T-helper 22 cell (primary cell): ENCODE data around the gene MOB3C.

Experiments used
- DNase-seq: peaks from one replicate; pipeline ENCODE4 v3.0.0-alpha.2; 2020; ENCODE audit warnings: low read depth

MOB3C gene

DNA sequence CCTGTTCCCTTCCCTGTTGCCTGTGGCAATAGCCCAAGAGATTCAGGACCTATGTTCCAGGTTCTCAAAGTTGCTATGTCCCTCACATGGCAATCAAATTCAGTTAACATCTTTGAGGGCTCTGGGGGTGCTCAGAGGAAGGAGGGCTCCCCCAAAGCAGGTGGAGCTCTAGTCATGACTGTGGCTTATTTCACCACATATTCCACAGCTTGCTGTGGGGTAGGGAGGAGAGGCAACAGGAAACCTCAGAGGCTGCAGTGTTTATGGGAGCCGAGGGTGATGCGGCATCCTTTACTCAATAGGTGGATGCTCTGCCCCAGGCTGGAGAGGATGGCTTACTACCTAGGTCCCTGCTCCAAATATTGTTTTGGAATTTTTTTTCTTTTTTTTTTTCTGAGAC lies 11.4 kb downstream of the MOB3C start:
- peak; percentile 36 for DNase-seq

DNA sequence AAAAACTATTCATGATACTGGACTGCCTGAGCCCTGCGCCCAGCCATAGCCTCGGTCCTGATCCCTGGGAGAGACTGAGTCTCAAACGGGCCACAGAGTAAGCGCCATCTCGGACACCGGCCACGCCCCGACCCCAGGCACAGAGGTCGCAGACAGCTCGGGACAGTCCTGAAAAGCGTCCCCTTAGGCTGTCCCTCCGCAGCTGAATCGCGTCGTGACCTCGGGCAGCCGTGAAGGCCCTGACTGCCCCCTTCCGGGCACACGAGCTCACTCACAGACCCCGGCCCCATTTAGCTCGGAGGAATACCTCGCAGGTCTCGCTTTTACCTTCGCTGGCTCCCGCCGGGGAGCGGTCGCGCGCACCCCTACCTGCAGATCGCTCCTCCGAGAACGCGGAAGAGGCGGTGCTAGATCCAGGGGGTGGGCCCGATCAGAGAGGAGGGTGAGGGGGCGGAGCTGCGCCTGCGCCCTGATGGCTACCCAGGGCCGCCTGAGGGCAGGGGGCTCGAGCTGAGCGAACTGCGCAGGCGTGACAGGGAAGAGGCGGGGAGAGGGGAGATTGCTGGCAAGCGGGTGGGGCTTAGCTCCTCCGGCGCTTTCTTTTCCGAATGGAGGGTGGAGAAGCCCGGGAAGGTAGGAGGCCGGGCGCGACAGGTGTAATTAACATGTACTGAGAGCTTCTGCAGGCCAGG lies 12.6 kb downstream of the MOB3C start, which contains the start of gene MKNK1:
Gene MKNK1, minus strand, starts transcription at position 411 of the 692 bp plus-strand sequence. CDS start 20,941 bp downstream, outside the sequence.
- DNase-seq, result peak; percentile 98

DNA sequence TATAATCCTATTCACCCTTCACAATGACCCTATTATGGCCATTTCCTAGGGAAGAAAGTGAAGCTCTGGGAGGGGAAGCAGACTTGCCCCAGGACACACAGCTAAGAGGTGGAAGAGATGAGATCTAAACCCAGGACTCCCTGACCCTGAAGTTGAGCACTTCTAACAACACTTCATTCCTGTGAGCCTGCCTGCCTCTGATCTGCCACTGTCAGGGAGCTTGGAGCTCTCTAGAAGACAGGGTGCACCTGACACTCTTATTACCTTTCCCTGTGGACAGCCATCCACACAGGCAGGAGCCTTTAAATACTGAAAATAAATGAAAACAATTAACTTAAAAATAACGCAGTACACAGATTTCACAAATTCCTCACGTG lies 13.1 kb downstream of the MOB3C start:
- DNase-seq, result no peak

DNA sequence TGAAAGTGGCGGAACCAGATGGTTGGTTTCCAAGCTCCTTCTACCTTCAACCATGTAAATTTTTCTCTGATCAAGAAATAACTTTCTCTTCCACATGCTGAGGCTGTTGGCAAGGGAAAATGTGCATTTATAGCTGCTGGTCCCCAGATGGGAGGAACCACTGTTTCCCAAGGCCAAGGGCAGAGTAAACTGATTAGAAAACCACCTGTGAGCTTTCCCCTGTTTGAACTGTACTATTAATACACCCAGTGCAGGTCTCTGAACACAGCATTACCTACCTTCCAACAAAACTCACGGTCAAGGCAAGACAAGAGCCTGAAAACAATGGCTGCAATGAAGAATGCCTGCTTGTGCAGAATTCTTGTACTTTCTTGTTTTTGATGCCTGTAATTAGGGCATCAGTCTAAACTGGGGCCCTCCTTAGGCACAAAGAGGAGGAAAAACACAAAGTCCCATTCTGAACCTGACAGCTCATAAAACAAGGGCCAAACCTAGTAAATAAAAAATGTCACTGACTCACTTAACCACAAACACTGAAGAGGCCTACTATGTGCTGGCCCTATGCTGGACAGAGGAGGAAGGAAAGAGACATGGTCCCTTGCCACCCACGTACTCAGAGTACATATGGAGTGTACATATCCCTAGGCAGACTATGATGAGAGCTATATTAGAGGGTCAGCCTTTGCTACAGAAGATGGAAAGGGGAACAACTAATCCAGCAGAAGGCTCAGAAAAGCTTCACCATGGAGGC lies 15.2 kb downstream of the MOB3C start:
- no peak for DNase-seq

DNA sequence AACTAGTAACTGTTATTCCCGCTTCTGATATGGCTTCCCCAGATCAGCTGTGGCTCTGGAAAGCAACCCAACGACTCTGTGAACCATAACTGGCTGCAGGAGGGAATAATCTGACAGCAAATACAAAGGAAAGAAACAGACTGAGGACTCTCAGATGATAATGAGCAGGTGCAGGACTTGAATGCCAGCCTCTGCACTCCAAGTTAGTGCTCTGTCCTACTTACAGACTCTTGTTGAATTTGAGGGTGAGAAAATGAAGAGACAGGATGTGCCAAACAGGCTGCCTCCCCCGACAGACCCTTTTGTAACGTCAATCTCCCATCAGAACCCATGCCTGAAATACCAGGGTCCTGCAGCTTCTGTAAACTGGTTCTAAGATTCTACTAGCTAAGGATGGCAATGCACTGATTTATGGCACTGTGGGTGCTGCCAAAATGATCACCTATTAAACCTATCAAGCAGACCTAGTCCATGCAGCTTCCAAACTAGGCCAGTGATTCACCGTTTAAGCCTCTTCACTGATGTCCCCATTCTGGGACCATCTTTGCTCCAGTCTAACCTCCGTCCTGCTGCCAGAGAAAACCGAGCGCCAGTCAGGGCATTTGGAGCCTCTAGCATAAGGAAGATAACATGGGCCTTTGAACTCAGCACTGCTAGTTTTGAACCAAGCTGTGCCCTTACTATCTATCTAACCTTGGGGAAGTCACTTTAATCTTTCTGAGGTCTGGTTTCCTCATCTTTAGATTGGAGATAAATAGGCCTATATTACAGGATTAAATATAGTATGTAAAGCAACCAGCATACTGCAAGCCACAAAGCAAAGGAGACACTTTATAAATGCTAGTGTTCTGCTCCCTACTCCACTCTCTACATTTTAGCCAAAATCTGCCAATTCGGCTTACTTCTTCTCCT lies 17.3 kb downstream of the MOB3C start:
- DNase-seq, result no peak

DNA sequence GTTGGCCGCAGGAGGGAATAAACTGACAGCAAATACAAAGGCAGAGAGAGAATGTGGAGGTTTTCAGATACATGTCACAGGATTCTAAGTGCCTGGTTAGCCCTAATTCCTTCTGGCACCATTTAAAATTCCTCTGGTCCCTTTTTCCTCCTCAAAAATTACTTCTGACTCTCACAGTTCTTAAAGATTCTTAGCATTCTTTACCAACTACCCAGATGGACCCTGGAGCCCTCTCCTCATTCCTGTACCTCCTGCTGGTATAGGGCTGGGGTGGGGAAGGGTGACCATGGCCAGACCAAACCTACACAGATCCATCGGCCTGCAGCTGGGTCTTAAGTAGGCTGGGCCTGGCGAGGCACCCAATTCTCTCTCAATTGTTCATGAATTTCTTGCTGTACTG lies 19.8 kb downstream of the MOB3C start:
- no peak for DNase-seq

DNA sequence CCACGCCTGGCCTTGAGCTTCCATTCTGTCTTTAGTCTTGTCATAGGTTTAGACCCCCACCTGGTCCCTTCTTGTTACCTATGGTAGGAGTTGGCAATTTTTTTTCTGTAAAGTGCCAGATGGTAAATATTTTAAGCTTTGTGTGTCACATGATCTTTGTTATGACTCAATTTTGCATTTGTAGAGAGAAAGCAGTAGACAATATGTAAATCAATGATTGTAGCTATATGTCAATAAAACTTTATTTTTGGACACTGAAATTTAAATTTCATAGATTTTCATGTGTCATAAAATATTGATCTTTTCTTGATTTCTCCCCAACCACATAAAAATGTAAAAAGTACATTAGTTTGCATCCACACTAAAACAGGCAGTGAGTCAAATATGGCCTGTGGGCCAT lies 20.6 kb downstream of the MOB3C start:
- DNase-seq, result no peak

DNA sequence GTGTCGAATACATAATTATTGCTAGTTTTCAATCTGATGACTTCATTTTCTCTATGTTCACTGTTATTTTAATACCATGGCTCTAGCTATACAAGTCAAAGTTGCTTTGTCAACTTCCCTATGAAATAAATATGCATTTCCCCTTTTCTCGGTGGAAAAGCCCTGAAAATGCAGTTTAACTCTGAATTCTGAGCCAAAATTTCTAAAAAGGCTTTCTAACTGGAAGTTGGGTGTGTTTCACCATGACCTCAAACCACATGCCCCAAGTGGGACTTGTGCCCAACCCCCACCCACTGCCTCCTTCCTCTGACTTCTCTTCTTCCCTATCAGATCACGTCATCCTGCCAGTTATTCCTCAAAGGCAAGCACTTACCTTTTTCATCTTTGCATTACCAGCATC lies 21.5 kb downstream of the MOB3C start:
- no peak for DNase-seq

DNA sequence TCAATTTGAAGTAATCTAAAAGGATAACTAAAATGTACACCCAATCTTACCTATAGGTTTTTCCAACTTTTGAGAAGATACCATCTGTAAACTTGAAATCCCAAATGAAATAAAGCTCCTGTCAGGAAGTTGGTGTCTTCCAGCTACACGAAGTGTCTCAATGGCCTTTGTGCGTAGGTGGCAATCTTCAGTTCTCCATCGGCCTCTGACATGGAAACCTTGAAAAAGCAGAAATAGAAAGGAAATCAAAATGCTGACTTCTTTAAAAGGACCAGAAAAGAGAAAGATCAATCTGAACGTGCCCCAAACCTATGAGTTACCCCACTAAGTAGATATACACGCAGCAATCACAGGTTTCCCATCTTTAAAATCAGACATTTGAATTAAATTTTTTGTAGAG lies 22.5 kb downstream of the MOB3C start:
- DNase-seq, result no peak

DNA sequence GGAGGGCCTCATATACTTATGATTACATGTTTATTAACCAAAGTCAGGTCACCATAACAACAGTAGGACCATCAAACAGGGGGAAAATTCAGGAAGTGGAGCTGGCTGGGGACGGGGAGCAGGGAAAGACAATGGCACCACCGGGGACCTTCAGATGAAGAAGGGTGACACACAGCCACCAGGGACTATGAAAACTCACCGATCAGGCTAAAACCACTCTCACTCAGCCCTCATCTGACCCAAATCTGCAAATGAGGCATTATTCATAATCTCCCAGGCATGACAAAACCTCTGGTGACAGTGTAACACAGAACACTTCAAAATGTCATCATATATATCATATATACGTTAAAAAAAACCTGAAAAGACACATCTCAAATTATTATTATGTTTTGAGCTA lies 23.8 kb downstream of the MOB3C start:
- no peak for DNase-seq

DNA sequence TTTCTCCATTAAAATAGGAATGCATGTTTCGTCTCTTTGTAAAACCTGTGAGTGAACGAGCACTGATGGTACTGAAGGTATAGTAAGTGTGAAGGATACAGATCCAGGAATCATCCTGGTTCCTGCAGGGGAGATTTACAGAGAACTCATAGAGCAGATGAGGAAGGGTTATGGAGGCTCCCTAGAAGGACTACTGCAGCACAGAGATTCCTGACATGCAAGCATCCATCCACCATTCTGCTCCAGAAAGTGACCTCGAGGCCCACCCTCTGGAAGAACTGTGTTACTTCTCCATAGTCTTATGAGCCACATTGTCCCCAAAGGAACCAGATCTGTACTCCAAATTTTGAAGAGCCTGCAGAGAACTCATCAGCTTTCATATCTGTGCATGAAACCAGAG lies 27.1 kb downstream of the MOB3C start:
- DNase-seq, result no peak

DNA sequence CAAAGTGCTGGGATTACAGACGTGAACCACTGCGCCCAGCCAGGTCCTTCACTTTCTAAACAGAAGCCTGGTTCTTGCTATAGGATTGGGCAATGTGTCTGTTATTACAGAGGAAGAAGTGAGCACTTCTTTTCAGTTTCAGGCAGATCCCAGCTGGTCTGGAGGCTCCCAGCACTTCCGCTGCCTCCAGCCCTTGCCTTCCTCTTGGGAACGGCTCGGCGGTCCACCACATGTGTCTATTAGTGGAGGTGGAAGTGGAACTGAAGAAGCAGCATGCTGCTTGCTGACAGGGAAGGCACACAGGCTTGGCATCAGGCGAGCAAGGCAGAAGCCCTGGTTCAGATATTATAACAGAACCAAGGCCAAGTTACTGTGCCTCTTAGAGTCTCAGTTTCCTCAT lies 29.5 kb downstream of the MOB3C start:
- no peak for DNase-seq

DNA sequence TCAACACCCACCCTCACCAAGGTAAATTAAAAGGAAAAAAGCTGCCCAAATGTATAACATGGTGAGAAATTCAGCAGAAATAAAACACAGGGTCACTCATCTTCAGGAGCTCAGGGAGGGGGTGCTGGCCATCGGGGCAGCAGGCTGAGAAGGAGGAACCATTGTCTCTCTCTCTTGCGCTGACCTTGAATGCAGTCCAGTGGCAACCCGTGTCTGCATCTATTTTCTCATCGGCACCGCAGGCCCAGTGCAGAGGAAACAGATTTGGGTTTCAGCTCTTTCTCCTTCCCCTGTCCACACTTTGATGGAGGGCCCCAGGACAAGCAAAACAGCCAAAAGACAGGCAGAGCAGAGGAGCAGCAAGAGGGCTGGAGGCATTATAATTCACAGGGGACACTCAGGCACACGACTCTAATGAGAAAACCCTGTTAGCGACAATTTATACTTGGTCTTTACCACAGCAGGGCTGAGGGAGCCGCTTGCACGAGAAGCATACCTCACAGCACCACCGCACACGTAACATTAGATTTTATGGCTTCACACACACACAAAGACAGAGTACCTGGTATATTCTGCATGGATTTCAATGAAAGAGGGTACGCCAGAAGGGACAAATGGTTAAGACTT lies 31.2 kb downstream of the MOB3C start:
- no peak for DNase-seq

DNA sequence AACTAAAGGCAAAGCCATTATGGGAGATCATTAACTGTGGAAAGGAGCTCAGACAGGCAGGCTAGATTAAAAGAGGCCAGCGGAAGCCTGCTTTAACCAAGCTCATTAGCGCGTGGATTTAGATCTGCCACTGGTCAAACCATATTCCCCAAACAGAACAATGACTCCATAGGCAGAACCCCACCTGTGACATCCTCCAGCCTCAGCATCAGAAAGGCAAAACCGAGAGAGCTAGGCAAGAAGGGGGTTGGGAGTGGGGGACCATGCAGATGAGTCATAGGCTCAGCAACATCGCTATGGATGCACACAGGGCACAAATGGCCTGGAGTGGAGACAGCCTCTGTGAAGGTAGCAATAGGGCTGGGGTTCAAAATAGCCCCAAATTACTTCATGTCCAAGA lies 33.1 kb downstream of the MOB3C start:
- no peak for DNase-seq

DNA sequence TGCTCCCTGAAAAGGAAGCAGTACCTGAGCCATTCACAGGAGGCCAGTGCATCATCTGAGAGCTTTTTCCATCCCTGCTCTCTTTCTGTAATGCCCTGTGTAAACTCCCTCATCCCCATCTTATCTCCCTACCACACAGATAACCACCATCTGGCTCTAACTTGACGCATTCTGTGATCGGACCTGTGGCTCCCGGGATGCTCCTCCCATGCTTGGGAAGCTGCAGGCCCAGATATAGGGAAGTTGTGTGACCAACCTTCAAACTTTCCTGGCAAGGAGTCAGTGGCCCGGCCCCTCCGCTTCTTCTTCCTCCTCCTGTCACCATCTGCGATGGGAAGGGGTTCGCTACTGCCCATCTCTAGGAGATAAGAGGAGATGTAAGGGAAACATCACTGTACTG lies 33.6 kb downstream of the MOB3C start:
- DNase-seq, result no peak

DNA sequence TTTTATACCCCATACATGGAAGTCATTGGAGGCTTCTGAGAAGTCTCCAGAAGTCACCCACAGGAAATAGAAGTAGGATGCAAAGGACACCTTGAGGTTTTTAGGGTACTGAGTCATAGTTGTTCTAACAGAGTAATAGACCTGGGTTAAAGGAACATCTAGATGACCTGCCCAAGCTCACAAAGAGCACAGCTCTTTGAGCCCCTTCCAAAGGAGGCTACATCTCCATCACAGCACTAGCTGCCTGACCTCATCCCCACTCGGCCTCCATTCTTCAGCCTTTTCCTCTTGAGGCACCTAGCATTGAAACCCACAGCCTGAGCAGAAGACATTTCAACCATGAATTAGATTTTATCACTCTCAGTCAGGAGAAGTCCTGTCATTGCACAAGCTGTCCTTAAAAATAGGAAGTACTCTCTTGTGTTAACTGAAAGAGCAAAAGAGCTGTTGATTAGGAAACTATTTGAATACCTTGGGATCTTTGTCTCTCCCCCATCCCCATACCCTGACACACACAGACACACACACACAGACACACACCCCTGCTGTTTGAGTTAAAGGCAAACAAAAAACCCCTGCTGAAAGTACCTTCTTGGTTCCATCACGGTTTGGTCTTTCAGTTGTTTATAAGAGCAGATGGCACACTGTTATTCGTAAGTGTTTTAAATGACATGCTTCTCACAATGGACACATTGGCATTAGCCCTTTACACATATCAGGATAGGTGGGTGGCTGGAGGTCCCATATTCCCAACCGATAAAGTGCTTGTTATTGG lies 34.7 kb downstream of the MOB3C start:
- peak; percentile 1 for DNase-seq

DNA sequence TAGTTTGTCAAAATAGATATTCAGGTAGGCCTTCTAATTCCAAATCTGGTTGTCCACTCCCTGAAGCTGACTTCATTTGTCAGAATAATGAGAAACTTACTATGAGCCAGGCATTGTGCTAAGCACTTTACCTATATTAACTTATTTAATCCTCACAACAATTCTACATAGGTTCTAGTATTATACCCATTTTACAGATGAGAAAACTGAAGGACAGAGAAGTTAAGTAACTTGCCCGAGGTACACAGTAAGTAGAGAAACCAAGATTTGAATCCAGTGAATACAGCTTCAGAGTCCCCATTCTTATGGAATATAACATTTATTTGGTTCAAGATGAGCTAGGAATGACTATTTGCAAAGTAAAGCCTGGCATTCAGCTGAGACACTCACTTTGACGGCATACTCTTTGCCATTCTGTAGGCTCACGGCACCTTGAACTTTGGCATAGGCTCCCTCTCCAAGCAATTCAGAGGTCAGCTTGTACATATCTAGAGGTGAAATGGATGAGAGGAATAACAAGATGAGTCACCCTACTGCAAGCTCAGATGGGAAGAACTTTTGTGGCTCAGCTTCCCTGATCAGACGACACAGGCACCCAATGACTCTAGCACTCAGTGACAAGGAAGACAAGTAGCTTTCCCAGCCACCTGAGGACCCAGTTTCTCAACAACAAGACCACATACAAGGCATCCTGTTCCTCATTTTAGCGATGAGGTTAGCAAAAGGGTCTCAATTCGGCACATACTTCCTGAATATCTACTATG lies 36.3 kb downstream of the MOB3C start:
- DNase-seq, result no peak

DNA sequence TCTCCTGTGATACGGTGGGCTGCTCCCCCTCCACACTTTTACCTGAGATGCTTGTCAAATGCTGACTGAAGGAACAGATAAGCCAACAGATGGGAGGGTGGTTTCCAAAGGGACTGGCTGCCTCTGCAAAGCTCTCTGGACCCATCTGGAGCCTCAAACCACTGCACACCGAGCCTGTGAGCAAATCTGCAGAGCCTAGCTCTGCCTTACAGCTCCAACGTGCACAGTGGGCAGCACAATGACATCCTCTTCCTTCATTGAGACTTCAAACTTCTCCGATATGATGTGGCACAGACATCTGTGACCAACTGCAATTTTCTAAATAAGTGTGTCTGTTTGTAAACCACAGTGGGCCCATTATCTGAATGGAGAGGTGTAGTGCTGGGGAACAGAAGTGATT lies 38.9 kb downstream of the MOB3C start:
- no peak for DNase-seq

DNA sequence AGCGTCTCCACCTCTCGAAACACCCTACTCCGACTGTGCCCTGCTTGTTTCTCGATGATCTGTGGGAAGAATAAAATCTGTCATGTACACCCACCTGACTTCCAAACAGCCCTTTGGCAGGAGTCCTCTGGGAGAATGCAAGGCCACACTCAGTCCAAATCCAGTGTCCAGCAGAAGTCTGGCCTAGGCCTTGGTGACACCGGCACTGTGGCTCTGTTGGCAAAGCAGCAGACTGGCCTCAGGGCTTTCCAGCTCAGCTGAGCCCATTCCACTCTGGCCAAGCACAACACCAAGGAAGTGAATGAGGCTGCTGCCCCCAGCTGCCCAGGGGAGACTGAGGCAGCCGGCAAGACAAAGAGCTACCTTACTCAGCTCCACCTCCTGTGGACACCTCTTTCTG lies 40.0 kb downstream of the MOB3C start:
- DNase-seq, result no peak

DNA sequence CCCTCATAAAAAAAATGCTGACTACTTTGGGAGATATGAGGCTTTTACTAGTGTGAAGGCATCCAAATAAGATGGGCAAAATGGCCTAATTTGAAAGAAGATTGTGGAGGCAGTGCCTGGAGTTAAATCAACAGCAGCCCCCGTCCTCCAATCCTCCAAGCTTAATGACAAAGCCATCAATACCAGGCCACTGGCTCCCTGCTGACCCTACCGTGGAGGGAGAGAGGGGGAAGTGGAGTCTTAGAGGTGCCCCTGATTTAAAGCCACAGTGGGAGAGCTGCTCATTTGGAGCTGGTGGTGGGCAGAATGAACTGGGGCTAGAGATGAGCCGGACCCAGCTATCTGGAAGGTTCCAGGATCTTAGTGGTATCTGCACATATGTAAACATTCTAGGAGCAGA lies 40.8 kb downstream of the MOB3C start:
- no peak for DNase-seq

DNA sequence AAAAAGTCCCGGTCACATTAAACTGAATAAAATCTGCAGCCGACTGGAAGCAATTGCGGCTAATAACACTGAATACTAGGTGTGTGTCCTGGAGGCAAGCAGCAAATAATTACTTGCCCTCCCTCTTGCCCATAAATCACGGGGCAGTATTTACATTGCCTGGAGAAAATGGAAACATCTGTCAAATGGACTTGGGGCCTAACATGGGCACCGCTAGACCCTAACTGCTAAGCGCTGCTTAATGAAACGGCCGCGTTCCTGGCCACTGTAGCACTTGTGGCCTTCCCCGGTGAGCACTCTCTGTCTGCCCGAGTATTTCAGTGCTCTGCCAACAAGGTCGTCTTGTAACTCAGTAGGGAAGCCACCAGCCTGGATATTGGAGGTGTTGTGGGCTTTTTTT lies 41.3 kb downstream of the MOB3C start:
- no peak for DNase-seq
